GM19239 (cell line): ENCODE results near the gene PLAAT2.
"Not testable (repeated sequence)": the region's sequence is repeated elsewhere in the genome, so short reads cannot be mapped to it uniquely, and the experiment has no call there.

Experiments used
- DNase-seq: peaks from one replicate; pipeline ENCODE4 v3.0.0; 2011; ENCODE audit warnings: low spot score; ENCODE audit not compliant: insufficient read length
- FAIRE-seq: peaks from 2 replicates; lab custom pipeline; 2011; peaks lifted over from hg19 to GRCh38; lab: Jason Lieb, UNC

PLAAT2 gene

GRCh38 chr11:63563201-63564055 lies at the start of gene PLAAT2:
TSS of gene PLAAT2 (minus strand) at chr11:63563379. CDS start at chr11:63563324, 55 bp downstream.
- FAIRE-seq (no peak), DNase-seq (no peak)

GRCh38 chr11:63612181-63612580 lies 49.0 kb upstream of the PLAAT2 start:
- DNase-seq (no peak), FAIRE-seq (no peak)

- FAIRE-seq: no peak
- no peak for DNase-seq
These were observed 48.2 kb upstream of the PLAAT2 start for GRCh38 chr11:63611395-63611747.

- no peak for FAIRE-seq
- DNase-seq: no peak
These were observed 47.6 kb upstream of the PLAAT2 start for GRCh38 chr11:63610604-63611394.

GRCh38 chr11:63609971-63610580 lies 46.9 kb upstream of the PLAAT2 start:
- FAIRE-seq (no peak), DNase-seq (no peak)

- no peak for DNase-seq
- no peak for FAIRE-seq
These were observed 46.4 kb upstream of the PLAAT2 start for GRCh38 chr11:63609536-63609935.

- no peak for DNase-seq
- no peak for FAIRE-seq
These were observed 45.5 kb upstream of the PLAAT2 start for GRCh38 chr11:63608353-63609345.

- FAIRE-seq (no peak), DNase-seq (no peak)
These were observed 40.0 kb upstream of the PLAAT2 start for GRCh38 chr11:63603180-63603518.

- DNase-seq, FAIRE-seq: not testable (repeated sequence)
These were observed 39.4 kb upstream of the PLAAT2 start for GRCh38 chr11:63602290-63603179.

GRCh38 chr11:63599211-63600122 lies 36.3 kb upstream of the PLAAT2 start:
- no peak for FAIRE-seq
- no peak for DNase-seq

GRCh38 chr11:63598556-63598955 lies 35.4 kb upstream of the PLAAT2 start:
- FAIRE-seq (no peak), DNase-seq (no peak)

- no peak for DNase-seq
- no peak for FAIRE-seq
These were observed 32.1 kb upstream of the PLAAT2 start for GRCh38 chr11:63595296-63595695.

- DNase-seq (no peak), FAIRE-seq (no peak)
These were observed 29.8 kb upstream of the PLAAT2 start for GRCh38 chr11:63592975-63593395.

GRCh38 chr11:63590024-63590788 lies 27.0 kb upstream of the PLAAT2 start:
- no peak for FAIRE-seq
- no peak for DNase-seq

GRCh38 chr11:63589000-63589399 lies 25.8 kb upstream of the PLAAT2 start:
- FAIRE-seq (no peak), DNase-seq (no peak)

GRCh38 chr11:63586451-63587166 lies 23.4 kb upstream of the PLAAT2 start:
- no peak for DNase-seq
- FAIRE-seq: no peak

- DNase-seq (no peak), FAIRE-seq (no peak)
These were observed 20.1 kb upstream of the PLAAT2 start for GRCh38 chr11:63583357-63583677.
